Activated CD8-positive, alpha-beta memory T cell treated with anti-CD3 and anti-CD28 coated beads, Interleukin-2, amount 50 U/mL, for 24 hours (primary cell): ENCODE data around the gene HSFX4.
"Not testable (repeated sequence)": the region's sequence is repeated elsewhere in the genome, so short reads cannot be mapped to it uniquely, and the experiment has no call there.

Source experiments
- DNase-seq: peaks from one replicate; pipeline ENCODE4 v3.0.0-alpha.2; 2020; ENCODE audit errors: extremely low read depth

HSFX4 gene, protein sequence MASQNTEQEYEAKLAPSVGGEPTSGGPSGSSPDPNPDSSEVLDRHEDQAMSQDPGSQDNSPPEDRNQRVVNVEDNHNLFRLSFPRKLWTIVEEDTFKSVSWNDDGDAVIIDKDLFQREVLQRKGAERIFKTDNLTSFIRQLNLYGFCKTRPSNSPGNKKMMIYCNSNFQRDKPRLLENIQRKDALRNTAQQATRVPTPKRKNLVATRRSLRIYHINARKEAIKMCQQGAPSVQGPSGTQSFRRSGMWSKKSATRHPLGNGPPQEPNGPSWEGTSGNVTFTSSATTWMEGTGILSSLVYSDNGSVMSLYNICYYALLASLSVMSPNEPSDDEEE

DNA sequence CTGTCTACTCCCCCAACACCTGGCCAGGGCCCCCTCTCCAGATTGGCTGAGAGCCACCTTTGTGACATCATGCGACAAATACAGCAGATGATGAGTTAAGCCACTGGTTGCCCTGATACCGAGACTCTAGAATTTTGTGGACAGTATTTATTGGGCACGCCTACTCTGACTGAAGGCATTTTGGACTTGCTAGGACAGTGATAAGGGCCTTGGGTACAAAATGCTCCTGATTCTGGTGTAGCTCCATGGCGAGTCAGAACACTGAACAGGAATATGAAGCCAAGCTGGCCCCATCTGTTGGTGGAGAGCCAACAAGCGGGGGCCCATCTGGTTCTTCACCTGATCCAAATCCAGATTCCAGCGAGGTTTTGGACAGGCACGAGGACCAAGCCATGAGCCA is at the start of gene HSFX4:
Gene HSFX4, plus strand, starts transcription at position 174 of the 400 bp plus-strand sequence. Its CDS starts 72 bp downstream, at position 246.
- DNase-seq, result not testable (repeated sequence)

DNA sequence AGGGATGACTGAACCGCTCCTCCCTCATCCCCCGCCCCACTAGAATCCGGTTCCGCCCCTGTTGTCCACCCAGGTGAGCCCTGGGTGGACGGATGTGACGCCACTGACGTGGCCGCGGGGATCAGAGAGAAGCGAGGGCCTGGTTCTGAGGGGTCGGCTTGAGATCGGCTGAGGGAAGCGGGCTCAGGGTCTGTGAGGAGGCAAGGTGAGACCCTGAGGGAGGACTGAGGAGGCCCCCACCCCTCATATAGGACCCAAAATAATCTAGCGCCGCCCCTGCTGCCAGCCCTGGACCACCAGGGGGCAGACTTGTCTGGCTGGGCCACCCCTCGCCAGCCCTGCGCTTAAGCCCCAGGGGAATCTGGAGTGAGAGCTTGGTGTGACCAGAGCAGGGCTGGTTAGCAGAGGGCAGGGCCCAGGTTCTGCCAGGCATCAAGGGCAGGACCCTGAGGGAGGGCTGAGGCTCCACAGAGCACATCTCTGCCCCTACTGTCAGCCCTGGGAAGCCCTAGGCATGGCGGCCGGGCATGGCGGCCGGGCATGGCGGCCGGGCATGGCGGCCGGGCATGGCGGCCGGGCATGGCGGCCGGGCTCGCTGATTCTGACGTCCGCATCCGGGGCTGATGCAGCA is 48.2 kb upstream of the HSFX4 start, which contains the start of gene MAGEA8:
Gene MAGEA8, plus strand, starts transcription at position 103 of the 631 bp plus-strand sequence. CDS start 3,090 bp downstream, outside the sequence.
- no peak for DNase-seq

DNA sequence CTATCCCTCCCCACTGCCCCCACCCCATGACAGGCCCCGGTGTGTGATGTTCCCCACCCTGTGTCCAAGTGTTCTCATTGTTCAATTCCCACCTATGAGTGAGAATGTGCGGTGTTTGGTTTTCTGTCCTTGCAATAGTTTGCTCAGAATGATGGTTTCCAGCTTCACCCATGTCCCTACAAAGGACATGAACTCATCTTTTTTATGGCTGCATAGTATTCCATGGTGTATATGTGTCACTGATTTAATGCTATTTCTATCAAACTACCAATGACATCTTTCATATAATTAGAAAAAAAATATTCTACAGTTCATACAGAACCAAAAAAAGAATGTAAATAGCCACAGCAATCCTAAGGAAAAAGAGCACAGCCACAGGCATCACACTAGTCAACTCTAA is 38.5 kb upstream of the HSFX4 start:
- DNase-seq, result not testable (repeated sequence)

DNA sequence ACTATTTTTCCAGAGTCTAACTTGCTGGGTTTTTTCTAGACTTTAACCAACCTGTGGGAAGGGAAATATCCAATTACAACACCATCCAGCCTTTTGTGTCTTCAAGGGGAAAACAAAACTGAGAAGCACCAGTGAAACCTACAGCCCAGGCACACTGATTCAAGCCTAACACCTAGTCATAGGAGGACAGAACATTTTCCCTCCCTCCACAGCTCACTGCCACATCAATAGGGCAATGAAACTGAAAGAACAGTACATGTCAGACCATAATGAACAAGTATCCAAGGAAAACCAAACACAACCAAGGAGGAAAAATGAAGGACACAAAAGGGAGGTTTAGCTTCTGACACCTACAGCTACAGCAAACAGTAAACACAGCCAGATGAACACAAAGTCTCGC is 30.8 kb upstream of the HSFX4 start:
- DNase-seq, result no peak

DNA sequence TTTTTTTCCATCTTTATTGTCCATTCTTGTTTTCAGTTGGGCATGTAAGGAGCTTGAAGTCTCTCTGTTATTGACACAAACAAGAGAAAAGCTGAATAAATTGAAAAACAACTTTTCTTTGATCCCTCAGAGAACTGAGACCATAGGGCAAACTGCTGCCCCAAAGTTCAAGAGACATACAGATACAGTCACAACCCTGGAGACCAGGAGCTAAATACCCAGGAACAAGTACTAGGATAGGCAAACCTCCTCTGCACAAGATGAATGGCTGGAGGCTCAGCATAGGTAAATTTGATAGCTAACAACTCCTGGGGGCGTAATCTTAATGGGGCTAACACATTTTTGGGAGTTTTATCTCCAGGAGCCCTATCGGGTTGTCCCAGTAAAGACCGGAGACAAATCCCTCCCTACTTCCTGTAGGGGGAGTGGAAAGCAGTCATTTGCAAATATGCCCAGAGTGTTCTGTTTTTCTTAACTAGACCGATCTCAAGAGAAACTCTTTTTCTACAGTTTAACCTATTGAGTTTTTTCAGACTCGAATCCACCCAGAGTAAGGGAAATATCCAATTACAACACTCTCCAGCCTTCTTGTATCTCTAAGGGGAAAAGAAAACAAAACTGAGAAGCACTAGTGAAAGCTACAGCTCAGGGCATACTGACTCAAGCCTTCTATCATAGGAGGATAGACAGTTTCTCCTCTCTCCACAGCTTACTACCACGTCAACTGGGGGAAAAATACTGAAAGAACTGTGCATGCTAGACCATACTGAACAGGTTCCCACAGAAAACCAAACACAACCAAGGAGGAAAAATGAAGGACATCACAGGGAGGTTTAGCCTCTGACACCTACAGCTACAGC is 25.3 kb upstream of the HSFX4 start:
- DNase-seq, result no peak

DNA sequence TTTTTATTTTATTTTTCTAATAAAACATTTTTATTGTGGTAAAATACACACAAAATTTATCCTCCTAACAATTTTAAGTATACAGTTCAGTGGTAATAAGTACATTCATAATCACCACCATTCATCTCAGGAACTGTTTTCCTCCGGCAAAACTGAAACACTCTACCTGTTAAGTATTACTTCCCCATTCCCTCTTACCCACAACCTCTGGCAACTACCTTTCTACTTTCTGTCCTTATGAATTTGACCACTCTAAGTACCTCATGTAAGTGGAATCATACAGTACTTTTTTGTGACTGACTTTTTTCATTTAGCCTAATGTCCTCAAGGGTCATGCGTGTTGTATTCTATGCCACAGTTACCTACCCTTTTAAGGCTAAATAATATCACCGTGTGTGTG is 21.1 kb upstream of the HSFX4 start:
- DNase-seq, result no peak

DNA sequence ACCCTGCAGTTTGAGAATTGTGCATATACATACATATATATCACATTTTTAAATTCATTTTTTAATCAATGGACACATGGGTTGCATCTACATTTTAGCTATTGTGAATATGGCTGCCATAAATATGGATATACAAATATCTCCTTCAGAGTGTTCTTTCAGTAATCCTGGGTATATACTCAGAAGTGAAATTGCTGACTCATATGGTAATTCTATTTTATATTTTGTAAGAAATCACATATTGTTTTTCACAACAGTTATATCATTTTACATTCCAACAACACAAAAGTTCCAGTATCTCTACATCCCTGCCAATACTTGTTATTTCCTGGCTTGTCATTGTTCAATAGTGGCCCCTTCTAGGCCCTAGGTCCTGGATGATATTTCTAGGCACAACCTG is 20.6 kb upstream of the HSFX4 start:
- DNase-seq, result no peak

DNA sequence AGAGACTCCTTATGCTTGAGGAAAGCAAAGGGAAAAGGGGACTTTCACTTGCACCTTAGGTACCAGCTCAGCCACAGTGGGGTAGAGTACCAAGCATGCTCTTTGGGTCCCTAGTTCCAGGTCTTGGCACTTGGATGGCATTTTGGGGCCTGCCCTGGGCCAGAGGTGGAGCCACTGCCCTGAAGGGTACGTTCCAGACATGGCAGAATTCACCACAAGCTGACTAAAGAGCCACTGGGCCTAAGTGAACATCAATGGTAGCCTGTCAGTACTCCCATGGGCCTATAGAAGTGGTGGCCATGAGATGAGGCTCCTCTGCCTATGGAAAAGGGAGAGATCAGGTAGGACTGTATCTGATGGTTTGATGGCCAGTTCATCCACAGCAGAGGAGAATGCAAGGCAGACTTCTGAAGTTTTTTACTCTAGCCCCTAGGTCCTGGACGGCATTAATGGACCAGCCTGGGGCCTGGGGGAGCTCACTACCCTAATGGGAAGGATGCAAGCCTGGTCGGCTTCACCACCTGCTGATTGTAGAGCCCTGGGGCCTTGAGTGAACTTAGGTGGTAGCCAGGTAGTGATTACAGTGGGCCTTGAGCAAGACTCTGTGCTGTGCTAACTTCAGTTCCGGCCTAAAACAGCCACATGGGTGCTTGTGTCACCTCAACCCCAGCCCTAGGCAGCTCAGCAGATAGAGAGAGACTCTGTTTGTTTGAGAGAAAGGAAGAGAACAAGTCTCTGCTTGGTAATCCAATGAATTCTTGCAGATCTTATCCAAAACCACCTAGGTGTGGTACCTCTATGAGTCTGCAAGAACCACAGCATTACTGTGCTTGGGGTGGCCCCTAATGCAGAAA is 19.8 kb upstream of the HSFX4 start:
- no peak for DNase-seq

DNA sequence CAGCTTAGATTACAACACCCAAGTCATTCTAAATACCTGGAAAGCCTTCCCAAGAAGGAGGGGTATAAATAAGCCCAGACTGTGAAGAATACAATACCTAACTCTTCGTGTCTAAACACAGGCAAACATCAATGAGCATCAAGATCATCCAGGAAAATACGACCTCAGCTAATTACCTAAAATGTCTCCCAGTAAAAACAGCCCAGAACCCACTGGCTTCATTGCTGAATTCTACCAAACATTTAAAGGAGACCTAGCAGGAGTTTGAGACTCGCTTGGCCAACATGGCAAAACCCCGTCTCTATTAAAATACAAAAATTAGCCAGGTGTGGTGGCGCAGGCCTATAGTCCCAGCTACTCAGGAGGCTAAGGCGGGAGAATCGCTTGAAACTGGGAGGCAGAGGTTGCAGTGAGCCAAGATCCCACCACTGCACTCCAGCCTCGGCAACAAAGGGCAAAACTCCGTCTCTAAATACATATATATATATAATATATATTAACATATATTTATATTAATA is 19.1 kb upstream of the HSFX4 start:
- no peak for DNase-seq

DNA sequence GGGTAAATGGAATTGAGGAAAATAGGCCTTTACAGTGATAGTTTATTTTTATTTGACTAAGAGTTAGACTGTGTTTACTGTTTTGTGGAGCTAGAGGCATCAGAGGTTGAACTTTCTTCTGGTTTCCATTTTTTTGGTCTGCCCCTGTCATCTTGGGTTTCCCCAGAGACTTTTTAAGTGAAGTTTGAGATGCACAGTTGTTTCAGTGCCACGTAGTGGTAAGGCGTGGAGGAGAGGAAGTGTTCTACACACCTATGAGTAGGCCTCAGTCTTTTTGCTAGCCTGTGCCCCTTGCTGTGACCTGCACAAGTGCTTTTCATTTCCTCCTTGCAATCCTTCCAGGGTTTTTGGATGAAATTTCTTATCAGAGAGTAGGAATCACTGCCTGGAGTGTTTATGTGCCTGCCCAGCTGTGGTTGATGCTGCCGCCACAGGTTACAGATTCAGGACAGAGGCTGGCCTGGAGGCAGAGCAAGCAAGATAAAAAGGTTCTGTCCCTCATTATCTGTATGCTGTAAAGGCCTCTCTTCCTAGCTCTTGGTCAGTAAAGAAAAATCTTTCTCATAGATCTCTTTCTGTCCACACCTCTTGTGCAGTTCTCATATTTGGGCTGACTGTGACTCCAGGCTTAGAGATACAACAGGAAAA is 12.5 kb upstream of the HSFX4 start:
- no peak for DNase-seq

DNA sequence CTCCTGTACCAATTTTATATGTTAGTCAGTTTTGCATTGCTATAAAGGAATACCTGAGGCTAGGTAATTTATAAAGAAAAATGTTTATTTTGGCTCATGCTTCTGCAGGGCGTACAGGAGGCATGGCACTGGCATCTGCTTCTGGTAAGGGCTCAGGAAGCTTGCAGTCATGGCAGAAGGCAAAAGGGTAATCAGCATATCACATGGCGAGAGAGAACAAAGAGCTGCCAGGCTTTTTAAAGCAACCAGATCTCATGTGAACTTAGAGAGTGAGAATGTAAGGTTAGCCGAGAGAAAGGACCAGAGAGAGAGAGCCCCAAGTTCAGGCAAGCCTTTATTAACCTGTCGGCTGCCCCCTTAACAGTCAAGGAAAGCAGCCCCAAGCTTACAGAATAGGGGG is 5.5 kb upstream of the HSFX4 start:
- DNase-seq, result not testable (repeated sequence)

DNA sequence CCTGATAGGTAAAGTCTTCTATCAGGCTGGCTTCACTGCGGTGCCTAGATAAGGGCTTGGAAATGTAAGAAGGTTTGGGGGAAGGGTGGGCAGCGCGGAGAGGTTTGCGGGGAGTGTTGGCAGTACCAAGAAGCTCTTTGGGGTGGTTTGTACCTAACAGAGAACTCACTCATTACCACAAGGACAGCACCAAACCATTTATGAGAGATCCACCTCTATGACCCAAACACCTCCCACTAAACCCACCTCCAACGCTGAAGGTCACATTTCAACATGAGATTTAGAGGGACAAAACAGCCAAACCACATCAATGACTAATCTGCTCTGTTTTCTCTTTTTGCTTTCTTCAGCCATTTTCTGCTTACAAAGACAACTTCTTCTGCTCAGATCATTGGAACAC is 4.9 kb upstream of the HSFX4 start:
- not testable (repeated sequence) for DNase-seq

DNA sequence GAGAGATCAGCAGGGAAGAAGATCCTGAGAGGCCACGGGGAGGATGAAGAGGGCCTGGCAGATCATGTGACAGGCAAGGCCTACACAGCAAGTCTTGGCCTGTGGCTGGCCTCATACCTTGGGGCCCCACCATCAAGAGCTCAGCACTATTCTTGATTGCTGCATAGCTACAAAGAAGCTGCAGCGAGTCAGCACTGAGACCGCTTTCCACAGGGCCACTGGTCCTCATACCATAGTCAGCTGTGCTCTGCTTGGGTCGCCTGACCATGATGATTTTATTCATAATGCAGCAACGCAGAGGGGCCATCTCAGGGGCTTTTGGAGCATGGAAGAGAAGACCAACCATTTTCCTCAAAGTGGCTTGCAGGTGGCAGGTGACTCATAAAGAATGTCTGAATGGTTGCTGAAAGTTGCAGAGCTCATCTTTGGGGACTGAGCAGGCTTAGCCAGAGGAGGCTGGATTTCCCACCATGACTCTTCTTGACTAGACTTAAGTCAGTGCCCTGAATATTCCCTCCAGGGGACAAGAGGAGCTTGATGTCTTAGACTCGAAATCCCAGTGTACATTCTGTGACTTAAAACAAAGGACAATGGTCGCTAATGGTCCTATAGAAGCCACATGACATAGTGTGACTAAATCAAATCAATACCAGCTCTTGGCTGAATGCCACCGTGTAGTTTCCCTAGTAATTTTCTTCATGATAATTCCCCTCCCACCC is 2.0 kb upstream of the HSFX4 start:
- DNase-seq, result not testable (repeated sequence)

DNA sequence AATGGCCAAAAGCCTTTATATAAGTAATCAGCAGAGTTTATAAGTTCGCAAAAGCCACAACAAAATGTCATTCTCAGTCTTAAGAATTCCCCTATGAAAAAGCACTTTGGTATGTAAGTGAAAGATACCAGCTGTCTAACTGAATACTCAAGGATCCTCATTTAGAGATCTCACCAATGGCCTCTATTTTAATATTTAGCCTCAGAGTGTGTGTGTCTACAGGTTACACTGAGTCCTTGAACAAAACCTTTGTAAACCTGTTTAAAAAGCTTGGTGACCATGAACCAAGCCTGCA is 1.5 kb upstream of the HSFX4 start:
- not testable (repeated sequence) for DNase-seq

DNA sequence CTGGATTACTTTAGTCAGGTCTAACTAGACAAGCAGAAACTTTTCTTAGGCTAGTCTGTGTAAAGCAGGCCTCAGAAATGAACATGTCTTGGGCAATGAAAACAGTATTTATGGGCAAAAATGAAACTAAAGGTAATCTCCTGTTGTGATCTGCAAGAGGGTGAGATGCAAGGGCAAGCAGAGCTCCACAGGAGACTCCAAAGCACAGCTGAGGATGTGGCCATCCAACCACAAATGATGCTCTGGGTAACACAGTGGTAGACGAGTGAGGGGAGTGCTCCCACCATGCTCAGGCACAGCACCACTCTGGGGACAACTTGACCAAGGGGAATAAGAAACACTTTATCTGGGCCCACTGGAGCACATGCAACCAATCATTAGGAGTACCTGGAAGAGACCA is 738 bp upstream of the HSFX4 start:
- not testable (repeated sequence) for DNase-seq

DNA sequence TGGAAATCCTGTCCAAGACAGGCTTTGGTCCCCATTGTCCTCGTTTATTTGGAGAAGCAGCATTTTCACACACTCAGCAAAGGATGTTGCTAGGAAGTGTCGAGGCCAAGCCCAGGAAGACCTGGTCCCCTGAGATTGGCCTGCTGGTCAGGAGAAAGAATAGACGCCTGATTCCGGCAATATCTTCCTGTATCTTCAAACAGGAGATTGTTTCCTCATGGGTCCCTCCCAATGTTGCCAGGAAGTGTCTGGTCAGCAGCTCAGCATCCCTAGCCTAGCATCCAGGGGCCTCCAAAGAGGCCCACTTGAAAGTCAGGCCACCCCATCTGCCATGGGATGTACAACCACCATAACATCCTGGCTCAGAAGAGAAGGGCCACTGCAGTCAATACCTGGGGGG is 2.0 kb downstream of the HSFX4 start:
- not testable (repeated sequence) for DNase-seq

DNA sequence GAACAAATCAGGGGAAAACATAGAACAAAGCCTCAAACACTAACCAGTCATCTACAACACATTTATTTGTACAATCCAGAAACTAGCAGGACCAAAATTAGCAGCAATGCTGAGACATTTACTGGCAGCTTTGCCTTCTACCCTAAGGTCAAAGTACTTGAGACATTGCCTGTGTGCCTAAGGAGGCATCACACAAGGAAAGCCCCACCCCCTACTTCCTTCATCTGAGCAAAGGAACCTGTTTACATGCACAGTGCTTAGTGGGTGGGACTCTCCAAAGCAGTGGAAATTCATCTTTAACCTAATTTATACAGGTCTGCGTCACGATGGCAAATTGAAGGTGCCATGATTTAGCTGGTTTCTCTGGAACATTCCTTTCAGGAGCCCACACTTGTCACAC is 2.8 kb downstream of the HSFX4 start:
- DNase-seq, result not testable (repeated sequence)

DNA sequence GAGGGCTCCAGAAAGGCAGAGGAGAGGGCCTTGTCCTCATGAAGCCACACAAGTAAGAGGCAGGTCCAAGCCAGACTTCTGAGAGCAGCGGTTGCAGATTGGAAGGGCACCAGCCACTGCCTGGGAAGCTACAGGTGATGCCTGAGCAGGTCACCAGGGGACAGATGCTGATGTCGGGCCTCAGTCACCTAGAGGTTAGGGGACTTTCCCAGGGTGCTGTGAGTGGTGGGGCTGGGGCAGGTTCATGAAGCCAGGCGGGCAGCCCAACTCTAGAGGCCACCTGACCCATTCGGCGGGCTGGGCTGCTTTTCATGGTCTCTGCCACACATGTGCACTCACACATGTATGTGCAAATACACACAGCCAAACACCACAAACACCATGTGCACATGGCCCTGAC is 3.6 kb downstream of the HSFX4 start:
- DNase-seq, result not testable (repeated sequence)

DNA sequence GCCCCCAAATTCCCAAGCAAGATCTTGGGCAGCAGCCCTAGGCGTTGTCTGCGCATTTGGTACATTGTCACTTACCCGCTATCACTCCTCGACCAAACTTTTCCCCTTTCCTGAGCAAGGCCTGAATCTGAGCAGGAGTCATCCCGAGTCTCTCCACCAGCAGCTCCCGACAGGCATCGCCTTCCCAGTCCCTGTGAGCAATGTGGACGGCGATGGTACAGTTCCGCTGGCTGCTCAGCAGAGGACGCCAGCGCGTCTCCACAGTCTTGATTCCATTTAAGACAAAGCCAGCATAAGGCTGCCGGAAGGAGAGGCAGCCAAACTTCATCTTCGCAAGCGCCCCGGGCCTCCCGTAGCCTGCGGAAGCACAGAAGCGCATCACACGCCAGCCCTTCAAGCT is 4.2 kb downstream of the HSFX4 start:
- DNase-seq, result not testable (repeated sequence)

DNA sequence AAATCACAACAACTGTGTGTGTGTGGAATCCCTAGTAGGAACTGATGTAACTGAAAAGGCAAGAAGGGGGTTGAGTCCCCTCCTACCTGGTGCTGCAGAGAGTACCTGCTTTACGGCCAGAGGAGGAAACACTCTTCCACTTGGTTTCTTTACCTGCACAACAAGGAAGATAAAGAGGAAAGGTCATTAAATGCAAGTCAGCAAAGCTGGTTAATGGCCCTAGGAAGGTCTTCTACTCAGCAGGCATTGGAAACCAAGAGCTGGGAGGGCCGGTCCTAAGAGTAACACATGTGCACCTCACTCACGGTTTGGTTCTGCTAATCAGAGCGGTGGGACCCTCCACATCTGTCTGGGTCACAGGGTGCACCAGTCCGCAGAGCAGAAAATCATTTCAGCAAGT is 8.0 kb downstream of the HSFX4 start:
- not testable (repeated sequence) for DNase-seq
